ENCODE measurements around the gene PCDHGA10.

- TF ChIP-seq POLR2A (IDR thresholded peaks at IDR 0.05; ENCODE audit: borderline replicate concordance, extremely low read depth, insufficient read depth, insufficient read length) (no peak), TCF7L2 (IDR thresholded peaks at IDR 0.05; ENCODE audit: borderline replicate concordance, extremely low read depth, insufficient read depth, insufficient read length) (no peak), POLR2AphosphoS5 (IDR thresholded peaks at IDR 0.05; ENCODE audit: low read depth, low read length) (no peak), SIN3A (IDR thresholded peaks at IDR 0.05; ENCODE audit: low read depth) (no peak), SRF (IDR thresholded peaks at IDR 0.05; ENCODE audit: low read depth) (no peak), EZH2 (IDR thresholded peaks at IDR 0.05) (no peak)
- TF ChIP-seq, protein P1, sequence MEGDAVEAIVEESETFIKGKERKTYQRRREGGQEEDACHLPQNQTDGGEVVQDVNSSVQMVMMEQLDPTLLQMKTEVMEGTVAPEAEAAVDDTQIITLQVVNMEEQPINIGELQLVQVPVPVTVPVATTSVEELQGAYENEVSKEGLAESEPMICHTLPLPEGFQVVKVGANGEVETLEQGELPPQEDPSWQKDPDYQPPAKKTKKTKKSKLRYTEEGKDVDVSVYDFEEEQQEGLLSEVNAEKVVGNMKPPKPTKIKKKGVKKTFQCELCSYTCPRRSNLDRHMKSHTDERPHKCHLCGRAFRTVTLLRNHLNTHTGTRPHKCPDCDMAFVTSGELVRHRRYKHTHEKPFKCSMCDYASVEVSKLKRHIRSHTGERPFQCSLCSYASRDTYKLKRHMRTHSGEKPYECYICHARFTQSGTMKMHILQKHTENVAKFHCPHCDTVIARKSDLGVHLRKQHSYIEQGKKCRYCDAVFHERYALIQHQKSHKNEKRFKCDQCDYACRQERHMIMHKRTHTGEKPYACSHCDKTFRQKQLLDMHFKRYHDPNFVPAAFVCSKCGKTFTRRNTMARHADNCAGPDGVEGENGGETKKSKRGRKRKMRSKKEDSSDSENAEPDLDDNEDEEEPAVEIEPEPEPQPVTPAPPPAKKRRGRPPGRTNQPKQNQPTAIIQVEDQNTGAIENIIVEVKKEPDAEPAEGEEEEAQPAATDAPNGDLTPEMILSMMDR (IDR thresholded peaks at IDR 0.05 in 2 of 3, conservative IDR thresholded peaks at IDR 0.05 in 1 of 3; ENCODE audit: borderline replicate concordance in 1 of 3, insufficient read depth in 1 of 3, low read depth in 2 of 3, low read length in 2 of 3), result no peak
These were observed 6.5 kb downstream of the PCDHGA10 start for GRCh38 chr5:141419074-141419880.
